DLD1 (cell line): ENCODE data around the gene MAD1L1.

ENCODE experiments used
- in situ Hi-C: cut with HindIII; loops from 2 replicates; pipeline ENCODE4 v1.10.0; 2017; ENCODE audit warnings: low sequenced_read_pairs

Gene MAD1L1

DNA sequence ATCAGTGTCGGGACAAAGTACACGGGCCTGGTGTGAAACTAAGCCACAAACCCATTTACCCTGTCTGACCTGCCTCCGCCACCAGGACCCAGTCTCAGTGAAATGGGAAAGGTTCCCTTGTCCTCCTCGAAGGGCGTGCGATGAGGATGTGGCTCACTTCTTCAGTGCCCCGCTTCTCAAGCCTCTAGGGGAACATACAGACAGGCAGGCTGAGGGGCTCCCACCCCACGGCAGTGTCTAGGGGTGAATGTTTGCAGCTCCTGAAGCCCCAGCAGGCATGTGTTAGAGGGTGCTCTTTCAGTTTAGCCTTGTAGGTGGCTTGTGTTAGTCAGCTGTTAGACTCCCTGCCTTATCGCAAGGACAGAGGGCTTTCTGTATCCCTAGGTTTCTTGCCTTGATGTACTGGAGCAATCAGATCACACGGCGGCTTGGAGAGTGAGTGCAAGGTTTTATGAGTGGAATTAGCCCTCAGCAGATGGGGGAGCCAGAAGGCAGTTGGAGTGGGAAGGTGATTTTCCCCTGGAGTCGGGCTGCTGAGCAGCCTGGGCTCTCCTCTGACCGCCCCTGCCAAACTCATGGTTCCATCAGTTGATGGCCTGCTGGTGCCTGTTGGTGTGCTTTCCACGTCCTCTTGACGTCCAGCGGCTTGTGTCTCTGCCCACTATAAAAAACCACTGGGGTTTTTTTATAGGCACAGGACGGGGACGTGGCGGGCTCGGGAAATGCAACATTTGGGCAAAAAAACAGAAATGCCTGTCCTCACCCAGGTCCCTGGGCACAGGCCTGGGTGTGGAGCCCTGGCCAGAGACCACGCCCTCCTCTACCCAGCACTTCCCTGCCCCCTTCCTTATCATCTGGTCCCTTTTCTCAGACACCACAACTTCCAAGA is 10.0 kb upstream of the MAD1L1 start:
- in situ Hi-C loops, result no loop called here

DNA sequence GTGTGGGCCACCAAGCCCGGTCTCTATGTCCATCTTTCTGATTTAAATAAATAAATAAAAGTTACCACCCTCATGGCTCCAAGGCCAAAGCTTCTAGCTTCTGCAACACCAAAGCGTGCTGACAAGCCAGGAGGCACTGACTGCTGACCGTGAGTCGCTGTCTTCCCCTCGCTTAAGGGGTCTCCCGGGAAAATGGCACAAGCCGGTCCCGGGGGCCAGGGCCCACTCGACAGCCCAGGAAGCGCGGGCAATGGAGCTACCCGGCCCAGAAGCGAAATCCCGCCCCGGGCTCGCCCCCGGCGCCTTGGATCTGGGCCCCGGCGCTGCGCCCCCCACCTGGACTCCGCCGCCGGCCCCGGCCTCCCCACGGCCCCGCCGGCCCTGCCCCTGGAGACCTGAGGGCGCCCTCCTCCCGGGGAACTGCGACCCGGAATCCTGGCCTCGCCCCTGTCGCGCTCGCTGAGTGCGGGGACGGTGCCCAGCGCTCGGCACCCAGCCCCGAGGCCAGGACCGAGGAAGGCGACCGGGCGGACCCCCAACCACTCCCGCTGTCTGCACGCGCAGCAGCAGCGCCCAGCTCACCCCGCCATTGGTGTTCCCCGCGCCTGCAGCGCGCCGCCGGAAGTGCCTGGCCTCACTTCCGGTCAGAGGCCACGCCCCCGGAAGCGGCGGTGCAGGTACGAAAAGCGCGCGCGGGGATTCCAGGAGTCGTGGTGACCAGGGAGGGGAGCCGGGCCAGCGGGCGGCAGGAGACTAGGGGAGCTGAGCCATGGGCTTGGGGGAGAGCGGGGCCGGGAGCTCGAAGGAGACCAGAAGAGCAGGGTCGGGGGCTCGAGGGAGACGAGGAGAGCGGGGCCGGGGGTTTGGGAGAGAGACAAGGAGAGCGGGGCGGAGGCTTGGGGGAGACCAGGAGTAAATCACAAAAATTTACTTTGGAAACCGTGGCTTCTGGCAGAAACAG is 9.1 kb upstream of the MAD1L1 start, which contains the start of the genes MRM2 and NUDT1:
MRM2 (minus strand) TSS at position 626 of the 961 bp plus-strand sequence; CDS start at position 590, 36 bp downstream.
NUDT1 (plus strand) TSS at position 647 of the 961 bp plus-strand sequence. CDS start 2,349 bp downstream, outside the sequence.
- in situ Hi-C loops, result no loop called here

DNA sequence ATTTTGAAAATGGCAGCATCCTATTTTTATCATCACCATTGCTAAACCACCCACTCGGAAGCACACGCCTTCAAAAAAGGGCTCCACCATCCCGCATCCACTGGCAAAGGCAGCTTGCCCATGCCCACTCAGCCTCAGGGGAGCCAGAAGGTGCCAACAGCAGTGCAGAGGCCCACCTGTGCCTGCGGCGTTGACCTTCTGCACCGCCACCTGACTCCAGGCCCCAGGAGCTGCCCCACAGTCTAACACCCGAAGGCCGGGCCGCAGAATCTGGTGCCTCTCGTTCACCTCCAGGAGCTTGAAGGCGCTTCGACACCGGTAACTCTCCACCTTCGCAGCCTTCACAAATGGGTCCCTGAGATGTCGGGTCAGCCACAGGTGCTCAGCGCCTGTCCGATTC is 6.5 kb upstream of the MAD1L1 start:
- in situ Hi-C loops, result no loop called here

DNA sequence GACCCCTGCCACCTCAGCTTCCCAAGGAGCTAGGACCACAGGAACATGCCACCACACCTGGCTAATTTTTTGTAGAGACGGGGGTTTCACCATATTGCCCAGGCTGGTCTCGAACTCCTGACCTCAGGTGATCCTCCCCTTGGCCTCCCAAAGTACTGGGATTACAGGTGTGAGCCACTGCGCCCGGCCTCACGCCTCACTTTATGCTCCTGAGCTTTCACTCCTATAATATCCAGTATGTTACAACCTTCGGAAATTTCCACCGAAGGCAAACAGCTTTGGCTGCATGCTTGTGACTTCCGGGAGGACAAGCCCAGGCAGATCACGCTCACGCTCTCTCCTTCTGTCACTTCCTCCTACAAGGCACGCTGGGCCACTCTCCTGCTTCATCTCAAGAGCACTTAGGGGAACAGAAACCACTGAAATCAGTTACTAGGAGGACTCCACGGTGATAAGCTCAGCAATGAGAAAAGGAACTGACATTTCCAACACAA is 4.4 kb upstream of the MAD1L1 start:
- in situ Hi-C loops, result no loop called here

DNA sequence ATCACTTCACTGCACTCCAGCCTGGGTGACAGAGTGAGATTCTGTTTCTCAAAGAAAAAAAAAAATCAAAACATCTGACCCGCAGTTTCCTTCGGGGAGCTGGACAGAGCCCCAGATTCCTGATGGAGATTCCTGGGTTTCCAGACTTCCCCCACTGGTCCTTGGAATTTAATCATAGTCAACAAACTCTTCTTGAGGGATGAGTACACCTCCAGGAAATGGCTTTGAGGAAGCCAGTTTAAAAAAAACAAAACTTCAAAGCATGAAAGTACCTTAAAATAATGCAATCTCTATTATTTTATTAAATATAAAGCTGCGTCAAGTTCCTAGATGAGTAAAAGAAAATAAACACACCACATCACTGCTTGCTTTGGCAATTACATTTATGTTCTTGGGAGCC is 1.2 kb upstream of the MAD1L1 start:
- in situ Hi-C loops, result no loop called here

DNA sequence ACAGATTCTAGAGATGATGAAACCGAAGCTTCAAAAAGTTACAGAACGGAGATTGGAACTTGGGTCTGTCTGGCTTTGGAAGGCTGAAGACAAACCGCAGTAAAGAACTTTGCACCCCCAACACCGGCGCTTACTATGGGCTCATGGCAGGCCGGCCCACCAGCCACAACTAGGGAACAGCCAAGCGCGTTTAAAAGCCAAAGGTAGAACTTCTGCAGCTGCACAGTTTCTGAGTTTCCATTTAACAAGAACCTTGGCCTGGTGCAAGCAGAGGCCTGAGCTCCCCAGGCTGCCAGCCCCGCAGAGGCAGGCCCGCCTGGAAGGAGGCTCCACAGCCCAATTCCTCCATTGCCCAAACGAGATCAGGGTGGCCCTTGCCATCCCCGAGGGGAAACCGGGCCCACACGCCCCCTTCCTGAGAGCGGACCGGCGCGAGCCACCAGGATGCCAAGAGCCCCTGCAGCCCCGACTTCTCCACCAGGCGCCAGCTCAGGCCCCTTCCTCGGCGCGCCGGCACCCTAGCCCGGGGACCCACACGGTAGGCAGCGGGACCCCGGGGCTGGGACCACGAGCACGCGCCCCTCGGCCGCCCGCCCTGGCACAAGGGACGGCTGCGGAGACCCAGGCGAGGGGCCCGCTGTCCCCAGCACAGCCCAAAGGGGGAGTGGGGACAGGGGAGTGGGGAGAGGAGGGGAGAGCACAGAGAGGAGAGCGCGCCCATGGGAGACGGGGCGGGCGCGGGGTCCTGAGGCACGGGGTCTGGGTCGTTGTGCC is 566 bp downstream of the MAD1L1 start:
- in situ Hi-C loops, result no loop called here

DNA sequence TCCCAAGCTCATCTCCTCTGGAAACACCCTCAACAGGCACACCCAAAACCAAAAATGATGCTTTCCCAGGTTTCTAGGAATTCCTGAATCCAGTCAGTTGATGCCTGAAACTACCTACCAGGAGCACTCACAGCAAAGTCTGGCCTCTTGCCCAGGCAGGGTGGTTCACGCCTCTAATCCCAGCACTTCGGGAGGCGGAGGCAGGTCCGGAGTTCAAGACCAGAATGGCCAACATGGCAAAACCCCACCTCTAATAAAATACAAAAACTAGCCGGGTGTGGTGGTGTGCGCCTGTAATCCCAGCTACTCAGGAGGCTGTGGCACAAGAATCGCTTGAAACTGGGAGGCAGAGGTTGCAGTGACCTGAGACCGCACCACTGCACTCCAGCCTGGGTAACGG is 1.9 kb downstream of the MAD1L1 start:
- in situ Hi-C loops, result no loop called here

DNA sequence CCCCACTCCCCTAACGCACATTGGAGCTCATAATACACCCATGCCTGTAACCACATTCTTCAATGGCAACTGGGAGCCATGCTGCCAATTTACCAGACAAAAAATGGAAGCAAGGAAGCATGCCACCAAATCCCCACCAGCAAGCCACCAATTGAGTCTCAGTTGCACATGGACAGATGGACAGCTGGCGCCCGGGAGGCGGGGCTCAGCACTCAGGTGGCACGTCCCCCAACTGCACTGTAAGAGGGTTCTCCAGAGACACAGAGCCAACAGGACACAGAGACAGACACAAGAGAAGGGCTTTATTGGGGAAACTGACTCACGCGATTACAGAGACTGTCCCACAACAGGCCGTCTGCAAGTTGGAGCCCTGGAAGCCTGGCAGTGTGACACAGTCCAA is 2.5 kb downstream of the MAD1L1 start:
- in situ Hi-C loops, result no loop called here

DNA sequence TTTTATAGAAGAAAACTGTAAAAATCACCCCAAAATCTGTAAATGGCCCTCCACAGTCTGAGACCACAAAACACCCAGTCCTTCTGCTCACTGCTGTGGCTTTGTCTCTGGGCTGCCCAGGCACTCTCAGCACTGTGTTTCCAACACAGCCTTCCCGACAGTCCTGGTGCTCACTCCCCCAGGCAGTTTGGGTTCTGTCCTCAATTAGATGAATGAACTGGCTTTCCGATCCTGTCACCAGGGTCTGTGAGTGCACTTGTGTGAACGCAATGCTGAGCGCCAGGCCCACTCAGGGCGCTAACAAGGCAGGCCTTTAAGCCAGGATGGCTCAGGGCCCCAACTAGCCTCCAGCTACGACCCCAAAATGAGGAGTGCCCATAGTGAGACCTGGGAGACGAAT is 3.3 kb downstream of the MAD1L1 start:
- in situ Hi-C loops, result no loop called here

DNA sequence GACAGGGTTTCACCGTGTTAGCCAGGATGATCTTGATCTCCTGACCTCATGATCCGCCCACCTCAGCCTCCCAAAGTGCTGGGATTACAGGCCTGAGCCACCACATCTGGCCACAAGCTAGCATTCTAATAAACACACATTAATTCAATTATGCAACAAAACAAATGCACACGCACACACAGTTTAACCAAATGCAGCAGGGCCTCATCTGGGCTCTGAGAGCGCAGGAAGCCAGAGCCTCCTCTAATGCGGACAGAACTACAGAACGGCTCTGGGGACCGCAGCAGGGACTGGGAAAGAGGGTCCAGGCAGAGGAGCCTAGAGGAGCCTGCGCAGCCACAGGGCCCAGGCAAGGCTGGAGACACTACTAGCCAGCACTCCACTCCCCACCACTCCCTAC is 3.8 kb downstream of the MAD1L1 start:
- in situ Hi-C loops, result no loop called here

DNA sequence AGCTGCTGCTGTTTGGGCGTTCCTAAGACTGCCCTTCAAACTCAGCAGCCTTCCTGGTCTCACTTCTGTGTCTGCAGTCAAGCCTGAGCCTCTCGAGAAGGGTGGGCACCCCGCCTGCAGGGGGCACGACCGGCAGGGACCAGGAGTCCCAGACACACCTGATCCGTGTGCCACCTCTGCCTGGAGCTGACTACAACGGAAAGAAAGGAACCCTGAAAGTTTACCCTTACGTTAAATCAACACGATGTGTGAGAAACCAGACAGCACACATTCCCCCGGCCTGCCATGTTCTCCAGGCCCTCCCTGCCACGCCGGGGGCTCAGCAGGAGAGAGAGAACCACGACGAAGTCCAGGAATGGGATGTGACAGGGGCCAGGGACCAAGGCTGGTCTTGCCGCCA is 5.0 kb downstream of the MAD1L1 start:
- in situ Hi-C loops, result no loop called here

DNA sequence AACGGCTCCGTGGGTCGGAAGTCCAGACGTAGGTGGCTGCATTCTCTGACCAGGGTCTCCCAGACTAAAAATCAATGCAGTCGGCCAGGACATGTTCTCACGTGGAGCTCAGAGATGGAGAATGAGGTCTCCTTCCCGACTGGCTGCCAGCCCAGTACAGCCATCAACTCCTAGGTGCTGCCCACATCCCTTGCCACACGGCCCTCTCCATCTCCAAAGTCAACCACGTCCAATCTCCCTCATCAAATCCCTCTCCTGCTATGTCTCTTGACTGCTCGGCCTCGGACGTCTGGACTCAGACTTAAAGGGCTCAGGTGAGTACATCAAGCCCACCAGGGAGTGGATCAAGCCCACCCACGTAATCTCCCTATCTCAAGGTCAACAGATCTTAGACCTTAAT is 6.9 kb downstream of the MAD1L1 start:
- in situ Hi-C loops, result no loop called here

DNA sequence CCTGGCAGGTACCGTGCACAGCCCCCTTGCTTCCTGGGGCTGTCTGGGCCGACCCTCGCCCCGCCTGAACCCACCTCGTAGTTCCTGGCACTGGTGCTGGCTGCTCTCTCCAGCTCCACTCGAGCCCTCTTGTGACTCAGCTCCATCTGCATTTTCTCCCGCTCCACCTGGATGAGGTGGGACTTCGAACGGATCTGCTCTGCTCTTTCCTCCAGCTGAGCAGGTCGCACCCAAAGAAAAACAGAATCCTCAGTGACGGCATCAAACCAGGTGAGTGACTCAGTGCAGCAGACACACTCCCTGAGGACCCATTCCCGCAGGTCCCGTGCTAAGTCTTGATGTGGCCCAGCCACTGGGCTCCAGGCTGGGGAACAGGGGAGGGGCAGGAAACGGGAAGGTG is 7.4 kb downstream of the MAD1L1 start:
- in situ Hi-C loops, result no loop called here

DNA sequence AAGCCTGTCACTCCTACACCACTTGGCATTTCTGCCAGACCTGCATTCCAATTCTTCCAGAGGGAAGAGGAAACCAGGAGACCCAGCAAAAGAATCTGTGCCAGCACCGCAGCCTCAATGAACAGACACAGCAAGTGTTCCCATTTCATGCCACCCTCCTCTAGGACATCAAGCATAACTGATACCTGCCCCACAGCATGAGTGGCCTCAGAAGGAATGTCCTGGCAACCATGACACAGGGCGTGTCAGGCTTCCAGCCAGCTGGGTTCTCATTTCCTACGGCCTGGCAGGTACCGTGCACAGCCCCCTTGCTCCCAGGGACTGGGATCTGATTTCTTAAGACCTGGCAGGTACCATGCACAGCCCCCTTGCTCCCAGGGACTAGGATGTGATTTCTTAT is 7.8 kb downstream of the MAD1L1 start:
- in situ Hi-C loops, result no loop called here

DNA sequence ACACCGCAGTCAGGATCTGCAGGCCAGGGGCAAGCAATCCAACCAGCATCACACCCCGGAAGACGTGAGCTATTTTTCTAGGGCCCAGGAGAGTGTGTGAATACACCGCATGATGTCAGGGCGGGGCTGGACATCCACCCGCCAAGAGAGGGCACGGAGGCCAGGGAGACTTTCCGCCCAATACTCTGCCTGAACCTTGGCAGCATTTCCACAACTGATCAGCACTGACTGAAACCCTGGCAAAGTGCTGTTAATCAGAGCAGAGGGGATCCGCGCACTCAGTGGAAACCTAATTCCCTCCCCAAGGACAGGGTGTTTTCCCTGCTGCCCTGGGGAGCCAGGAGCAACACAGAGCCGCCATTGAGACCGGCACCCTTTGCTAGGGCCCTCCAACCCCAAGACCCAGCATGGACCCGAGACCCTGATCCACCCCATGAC is 8.2 kb downstream of the MAD1L1 start:
- in situ Hi-C loops, result no loop called here

DNA sequence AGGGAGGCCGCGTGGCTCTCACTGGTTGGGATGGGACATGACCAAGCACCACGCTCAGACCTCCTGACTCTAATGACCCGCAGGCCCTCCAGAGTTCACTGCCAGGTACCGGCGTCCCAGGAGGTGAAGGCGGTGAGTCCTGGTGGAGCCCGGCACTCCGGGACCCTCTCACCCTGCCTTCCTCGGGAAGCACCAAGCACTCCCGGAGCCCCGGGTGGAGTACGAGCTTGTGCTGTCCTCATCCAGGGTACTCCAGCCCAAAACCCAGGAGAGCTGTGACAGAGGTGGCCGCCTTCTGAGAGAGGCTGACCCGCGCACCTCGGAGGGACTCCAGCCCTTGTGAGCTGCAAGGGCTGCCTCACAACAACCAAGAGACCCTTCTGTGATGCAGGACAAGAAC is 9.4 kb downstream of the MAD1L1 start:
- in situ Hi-C loops, result no loop called here

DNA sequence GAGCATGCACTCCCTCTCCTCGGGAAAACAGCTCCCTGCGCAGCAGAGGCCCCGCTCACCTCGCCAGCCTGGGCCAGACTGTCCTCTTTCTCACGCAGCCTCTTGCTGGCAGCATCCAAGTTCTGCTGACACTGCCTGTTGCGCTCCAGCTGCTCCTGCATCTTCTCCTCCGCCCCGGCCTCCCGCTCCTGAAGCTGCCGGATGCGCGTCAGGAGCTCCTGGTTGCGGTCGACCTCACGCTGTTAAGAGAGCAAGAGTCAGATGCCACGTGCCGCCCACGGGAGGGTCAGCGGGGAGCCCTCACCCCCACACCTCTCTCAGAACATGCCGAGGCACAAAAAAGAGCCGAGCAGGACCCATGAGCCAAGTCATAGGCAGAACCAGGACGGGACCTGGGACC is 10.2 kb downstream of the MAD1L1 start:
- in situ Hi-C loops, result no loop called here

DNA sequence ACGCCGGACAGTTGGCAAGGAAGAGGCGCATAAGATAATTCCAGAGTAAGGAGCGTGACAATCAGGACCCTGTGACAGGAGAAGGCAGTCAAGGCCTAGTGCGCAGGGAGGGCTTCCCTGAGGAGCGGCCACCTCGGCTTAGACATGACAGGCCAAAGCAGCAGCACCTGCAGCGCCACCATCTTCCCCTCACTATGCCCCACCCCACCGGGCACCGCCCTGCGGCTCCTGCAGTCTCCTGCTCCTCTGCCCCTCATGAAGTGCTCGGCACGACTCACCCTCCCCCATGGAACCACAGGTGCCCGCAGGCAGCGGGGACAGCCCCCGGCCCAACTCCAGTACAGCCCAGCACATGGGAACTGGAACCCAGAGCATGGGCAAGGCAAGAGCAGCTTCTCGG is 11.8 kb downstream of the MAD1L1 start:
- in situ Hi-C loops, result no loop called here

DNA sequence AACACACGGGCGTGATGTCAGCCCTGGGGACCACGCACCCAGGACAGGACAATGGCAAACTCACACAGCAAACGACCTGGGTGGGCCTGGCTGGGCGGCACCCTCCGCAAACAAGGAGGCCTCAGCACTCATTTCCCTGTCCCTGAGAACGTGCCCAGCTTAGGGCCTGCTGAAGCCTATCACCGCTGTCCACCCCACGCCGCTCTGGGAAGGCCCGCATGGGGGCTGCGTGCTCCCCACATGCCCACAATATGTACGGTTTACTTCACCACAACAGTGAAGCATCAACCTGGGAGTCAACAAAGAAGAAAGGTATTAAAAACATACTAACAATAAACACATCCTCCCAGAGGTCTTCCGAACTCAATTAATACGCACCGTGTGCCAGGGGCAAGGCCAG is 12.2 kb downstream of the MAD1L1 start:
- in situ Hi-C loops, result no loop called here

DNA sequence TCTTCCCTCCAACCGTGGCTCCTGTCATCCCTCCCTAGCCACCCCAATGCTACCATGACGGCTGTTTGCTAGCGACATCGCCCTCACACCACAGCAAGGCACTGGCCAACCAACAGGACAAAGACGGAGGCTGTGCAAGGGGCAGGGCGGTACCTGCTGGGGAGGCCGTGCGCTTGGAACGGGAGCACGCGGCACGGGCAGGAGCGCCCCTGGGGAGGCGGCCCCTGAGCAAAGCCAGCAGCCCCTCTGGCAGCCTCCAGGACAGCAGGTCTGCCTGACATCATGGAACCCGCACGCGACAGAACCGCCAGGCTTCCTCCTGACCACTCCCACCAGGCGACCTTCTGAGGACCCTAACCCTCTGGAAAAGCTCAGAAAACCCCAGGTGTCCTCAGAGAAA is 12.7 kb downstream of the MAD1L1 start:
- in situ Hi-C loops, result no loop called here

DNA sequence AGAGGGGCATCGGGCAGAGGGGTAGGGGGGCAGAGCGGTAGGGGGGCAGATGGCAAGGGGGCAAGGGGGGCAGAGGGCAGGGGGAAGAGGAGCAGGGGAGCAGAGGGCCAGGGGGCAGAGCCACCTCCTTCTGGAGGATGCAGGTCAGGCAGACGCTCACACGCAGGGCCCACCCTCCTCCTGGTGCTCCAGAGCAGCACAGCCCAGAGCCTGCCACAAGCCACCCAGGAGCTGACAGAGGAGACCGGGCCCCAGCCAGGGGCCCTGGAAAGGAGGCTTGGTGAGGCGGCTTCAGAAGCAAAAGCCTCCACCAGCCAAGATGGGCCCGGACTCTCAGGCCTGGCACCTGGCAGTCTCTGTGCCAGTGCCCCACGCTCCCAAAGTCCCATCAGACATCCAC is 13.1 kb downstream of the MAD1L1 start:
- in situ Hi-C loops, result no loop called here
